Measurements from ENCODE around the gene USP32.

DNA sequence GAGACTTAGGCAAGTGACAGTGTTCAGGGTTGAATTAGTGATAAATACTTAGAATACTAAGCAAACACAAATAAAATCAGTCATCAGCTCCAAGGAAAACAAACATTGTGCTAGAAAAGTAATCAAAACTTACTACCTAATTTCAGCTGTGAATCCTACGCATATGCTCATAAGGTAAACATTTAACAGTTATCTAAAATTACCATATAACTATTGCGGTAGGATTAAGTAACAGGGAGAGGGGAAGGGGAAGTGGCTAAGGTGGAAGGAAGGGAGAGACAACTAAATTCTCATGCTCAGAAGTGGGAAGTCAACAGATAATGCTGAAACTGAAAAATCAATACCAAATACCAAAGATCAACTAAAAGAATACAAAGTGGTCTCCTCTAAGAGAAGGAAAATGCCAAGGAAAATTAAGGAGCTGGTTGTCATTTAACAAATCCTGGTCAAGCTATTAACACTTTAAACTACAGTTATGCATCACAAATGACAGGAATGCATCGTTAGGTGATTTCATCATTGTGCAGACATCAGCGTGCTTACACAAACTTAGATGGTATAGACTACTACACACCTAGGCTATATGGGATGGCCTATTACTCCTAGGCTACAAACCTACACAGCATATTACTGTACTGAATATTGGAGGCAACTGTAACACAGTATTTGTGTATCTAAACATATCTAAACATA, 20.0 kb downstream of the USP32 start:
- no peak for TF ChIP-seq POLR2A (IDR thresholded peaks at IDR 0.05; ENCODE audit: low read depth, low read length)
- TF ChIP-seq, protein P1, sequence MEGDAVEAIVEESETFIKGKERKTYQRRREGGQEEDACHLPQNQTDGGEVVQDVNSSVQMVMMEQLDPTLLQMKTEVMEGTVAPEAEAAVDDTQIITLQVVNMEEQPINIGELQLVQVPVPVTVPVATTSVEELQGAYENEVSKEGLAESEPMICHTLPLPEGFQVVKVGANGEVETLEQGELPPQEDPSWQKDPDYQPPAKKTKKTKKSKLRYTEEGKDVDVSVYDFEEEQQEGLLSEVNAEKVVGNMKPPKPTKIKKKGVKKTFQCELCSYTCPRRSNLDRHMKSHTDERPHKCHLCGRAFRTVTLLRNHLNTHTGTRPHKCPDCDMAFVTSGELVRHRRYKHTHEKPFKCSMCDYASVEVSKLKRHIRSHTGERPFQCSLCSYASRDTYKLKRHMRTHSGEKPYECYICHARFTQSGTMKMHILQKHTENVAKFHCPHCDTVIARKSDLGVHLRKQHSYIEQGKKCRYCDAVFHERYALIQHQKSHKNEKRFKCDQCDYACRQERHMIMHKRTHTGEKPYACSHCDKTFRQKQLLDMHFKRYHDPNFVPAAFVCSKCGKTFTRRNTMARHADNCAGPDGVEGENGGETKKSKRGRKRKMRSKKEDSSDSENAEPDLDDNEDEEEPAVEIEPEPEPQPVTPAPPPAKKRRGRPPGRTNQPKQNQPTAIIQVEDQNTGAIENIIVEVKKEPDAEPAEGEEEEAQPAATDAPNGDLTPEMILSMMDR (IDR thresholded peaks at IDR 0.05; ENCODE audit: extremely low read depth in 1 of 2, insufficient read depth in 1 of 2, low read depth in 1 of 2, low read length in 2 of 2): no peak
- TF ChIP-seq, protein P2, sequence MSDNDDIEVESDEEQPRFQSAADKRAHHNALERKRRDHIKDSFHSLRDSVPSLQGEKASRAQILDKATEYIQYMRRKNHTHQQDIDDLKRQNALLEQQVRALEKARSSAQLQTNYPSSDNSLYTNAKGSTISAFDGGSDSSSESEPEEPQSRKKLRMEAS (IDR thresholded peaks at IDR 0.05; ENCODE audit: insufficient read depth, insufficient read length): no peak
- no peak for TF ChIP-seq EZH2 (IDR thresholded peaks at IDR 0.05; ENCODE audit: borderline replicate concordance, low read depth, low read length, severe bottlenecking)
- TF ChIP-seq MYC (IDR thresholded peaks at IDR 0.05; ENCODE audit: low read depth, low read length): no peak
- no peak for TF ChIP-seq POLR2AphosphoS5 (IDR thresholded peaks at IDR 0.05; ENCODE audit: insufficient read depth, low read depth, low read length)
- TF ChIP-seq GATA2 (IDR thresholded peaks at IDR 0.05; ENCODE audit: insufficient read depth, insufficient read length, low read depth, low read length): no peak
- no peak for TF ChIP-seq FOS (IDR thresholded peaks at IDR 0.05; ENCODE audit: borderline replicate concordance, insufficient read depth, low read length)
- TF ChIP-seq JUN (IDR thresholded peaks at IDR 0.05; ENCODE audit: borderline replicate concordance, insufficient read depth, insufficient read length, low read depth): no peak

Data from endothelial cell of umbilical vein (primary cell).